ENCODE results near the gene PXDN. TPM values are rescaled to one million over a fixed set of nuclear protein-coding genes. Genes with fewer than 3 reads are reported as not detected.
A peak's percentile ranks its signal among the peaks of the same experiment; 100 is the strongest.

PXDN gene
- total and polyA plus RNA-seq, 8 donors = 3.3 to 71.6 (median 28.0) TPM

DNA sequence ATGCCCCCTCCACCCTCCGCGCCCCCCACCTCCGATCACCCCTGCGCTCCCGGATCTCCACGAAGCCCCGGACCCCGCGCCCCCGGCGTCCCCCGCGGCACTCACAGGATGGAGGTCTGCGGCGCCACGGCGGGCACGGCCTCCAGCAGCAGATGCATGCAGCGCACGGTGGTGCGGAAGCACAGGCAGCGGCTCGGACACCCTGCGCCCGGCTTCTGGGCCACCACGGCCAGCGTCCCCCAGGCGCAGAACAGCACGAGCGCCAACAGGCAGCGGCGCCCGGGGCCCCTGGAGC is 217 bp downstream of the PXDN start:
- TF ChIP-seq POLR2A (IDR thresholded peaks at IDR 0.05) (no peak), EP300 (IDR thresholded peaks at IDR 0.05) (no peak), POLR2AphosphoS5 (IDR thresholded peaks at IDR 0.05) (no peak)
- TF ChIP-seq, protein P1, sequence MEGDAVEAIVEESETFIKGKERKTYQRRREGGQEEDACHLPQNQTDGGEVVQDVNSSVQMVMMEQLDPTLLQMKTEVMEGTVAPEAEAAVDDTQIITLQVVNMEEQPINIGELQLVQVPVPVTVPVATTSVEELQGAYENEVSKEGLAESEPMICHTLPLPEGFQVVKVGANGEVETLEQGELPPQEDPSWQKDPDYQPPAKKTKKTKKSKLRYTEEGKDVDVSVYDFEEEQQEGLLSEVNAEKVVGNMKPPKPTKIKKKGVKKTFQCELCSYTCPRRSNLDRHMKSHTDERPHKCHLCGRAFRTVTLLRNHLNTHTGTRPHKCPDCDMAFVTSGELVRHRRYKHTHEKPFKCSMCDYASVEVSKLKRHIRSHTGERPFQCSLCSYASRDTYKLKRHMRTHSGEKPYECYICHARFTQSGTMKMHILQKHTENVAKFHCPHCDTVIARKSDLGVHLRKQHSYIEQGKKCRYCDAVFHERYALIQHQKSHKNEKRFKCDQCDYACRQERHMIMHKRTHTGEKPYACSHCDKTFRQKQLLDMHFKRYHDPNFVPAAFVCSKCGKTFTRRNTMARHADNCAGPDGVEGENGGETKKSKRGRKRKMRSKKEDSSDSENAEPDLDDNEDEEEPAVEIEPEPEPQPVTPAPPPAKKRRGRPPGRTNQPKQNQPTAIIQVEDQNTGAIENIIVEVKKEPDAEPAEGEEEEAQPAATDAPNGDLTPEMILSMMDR (IDR thresholded peaks at IDR 0.05) = no peak
- Histone ChIP-seq H3K4me3 (peak overlapping the region; percentile 59 to 67 (median 63)), H3K9me3 (no peaks in the 10 kb centered on the region), H3K27ac (peak overlapping the region; percentile 80 to 98 (median 94)), H3K4me1 (peaks cover 0 to 52% (median 24%) of the 10 kb centered on the region in 4 donors), H3K36me3 (no peaks in the 10 kb centered on the region), H3K27me3 (peaks cover 0 to 56% (median 22%) of the 10 kb centered on the region in 3 donors)
- intact Hi-C loops (cut with DNase I; ENCODE audit: low total_unique reads) = no loop called here
- WGBS, 5 donors = 1 to 4% (median 3%) methylated on average over 16 to 33 of the region's 33 CpGs
- DNase-seq = no peak

DNA sequence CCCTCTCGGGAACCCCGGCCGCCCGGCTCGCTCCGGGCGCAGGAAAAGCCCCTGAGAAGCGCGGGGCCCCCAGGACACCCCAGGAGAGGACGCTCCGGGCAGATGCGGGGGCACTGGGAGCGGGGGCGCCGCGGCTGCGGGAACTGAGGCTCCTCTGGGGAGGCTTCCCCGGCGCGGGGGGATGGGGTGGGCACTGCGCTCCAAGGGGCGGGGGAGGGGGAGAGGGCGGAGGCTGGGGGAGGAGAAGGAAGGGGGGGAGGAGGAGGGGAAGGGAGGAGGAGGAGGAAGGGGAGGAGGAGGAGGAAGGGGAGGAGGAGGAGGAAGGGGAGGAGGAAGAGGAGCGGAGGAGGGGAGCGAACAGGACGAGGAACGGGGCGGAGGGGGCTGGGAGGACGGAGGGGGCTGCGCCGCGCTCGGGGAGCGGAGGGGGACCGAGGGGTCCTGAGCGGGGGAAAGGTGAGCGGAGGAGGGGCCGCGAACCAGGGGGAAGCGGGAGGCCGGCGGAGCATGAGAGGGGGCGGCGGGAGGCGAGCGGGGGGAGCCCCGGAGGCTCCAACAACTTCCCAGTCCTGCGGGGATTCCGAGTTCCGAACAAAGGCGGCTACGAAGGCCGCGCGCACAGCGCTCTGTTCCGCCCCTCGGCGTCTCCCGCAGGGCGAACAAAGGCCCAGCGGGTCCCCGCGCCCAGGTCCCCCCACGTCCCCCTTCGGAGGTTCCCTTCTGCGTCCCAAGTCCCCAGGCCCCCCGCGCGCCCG is 742 bp downstream of the PXDN start:
- WGBS, 5 donors = 2 to 4% (median 3%) methylated on average over 28 to 69 of the region's 71 CpGs
- DNase-seq = peak in 1 of 2 donors; percentile 75

DNA sequence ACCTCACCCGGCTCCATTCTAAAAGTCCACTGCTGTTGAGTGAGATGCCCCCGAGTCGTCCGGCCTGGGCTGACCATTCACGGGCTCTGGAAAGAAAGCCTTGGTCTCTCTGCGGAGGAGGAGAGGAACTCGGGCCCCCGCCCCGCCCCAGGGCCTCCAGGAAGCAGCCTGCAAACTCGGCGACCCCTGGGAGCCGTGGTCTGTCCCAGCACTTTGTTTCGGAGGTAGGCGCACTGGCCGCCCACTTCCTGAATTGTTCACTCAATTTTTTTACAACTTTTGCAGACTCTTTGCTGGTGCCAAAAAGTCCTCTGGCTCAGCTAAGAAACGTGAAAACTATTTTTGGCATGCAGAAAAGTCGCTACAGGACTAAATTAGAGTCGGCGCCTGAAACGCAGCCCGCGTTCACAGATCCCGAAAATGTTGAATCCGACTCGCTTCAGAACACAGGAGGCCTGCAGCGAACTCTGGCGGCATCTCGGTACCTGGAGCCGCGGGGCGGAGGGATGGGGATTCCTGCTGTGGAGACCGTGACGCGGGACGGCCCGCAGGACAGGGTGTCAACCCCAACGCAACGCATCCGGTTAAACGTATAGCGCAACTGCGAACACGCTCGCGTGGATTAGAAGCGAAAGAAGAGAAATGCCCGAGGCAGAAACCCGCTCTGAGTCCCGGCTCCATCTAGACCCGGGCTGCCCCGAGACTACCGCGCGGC is 1.5 kb downstream of the PXDN start:
- peak overlapping the region; percentile 59 to 67 (median 63) for H3K4me3 ChIP-seq
- H3K27ac ChIP-seq = peak overlapping the region; percentile 70 to 98 (median 94)
- peaks cover 0 to 61% (median 29%) of the 10 kb centered on the region in 4 donors for H3K4me1 ChIP-seq
- intact Hi-C loops (cut with DNase I; ENCODE audit: low total_unique reads) = no loop called here
- H3K36me3 ChIP-seq = no peaks in the 10 kb centered on the region
- TF ChIP-seq POLR2AphosphoS5 (IDR thresholded peaks at IDR 0.05) (peak in 1 of 3 donors; percentile 48), POLR2A (IDR thresholded peaks at IDR 0.05) (no peak), EP300 (IDR thresholded peaks at IDR 0.05) (no peak)
- TF ChIP-seq, protein P1 (IDR thresholded peaks at IDR 0.05) = peak in 1 of 7 experiments; percentile 35
- no peaks in the 10 kb centered on the region for H3K9me3 ChIP-seq
- 4 to 7% (median 4%) methylated on average over 42 to 54 of the region's 54 CpGs for WGBS, 5 donors
- DNase-seq = peak; percentile 36 to 93
- peaks cover 0 to 56% (median 22%) of the 10 kb centered on the region in 3 donors for H3K27me3 ChIP-seq

More for the DNA sequence above, 742 bp downstream of the PXDN start:
- intact Hi-C loops (cut with DNase I; ENCODE audit: low total_unique reads) = no loop called here
- no peaks in the 10 kb centered on the region for H3K36me3 ChIP-seq
- no peaks in the 10 kb centered on the region for H3K9me3 ChIP-seq
- H3K4me1 ChIP-seq = peaks cover 0 to 57% (median 26%) of the 10 kb centered on the region in 4 donors
- peak overlapping the region; percentile 70 to 98 (median 94) for H3K27ac ChIP-seq
- peak overlapping the region; percentile 59 to 67 (median 63) for H3K4me3 ChIP-seq
- peaks cover 0 to 56% (median 22%) of the 10 kb centered on the region in 3 donors for H3K27me3 ChIP-seq
- TF ChIP-seq, protein P1 (IDR thresholded peaks at IDR 0.05) = no peak
- TF ChIP-seq POLR2AphosphoS5 (IDR thresholded peaks at IDR 0.05) = no peak
- no peak for TF ChIP-seq POLR2A (IDR thresholded peaks at IDR 0.05)
- TF ChIP-seq EP300 (IDR thresholded peaks at IDR 0.05) = no peak

DNA sequence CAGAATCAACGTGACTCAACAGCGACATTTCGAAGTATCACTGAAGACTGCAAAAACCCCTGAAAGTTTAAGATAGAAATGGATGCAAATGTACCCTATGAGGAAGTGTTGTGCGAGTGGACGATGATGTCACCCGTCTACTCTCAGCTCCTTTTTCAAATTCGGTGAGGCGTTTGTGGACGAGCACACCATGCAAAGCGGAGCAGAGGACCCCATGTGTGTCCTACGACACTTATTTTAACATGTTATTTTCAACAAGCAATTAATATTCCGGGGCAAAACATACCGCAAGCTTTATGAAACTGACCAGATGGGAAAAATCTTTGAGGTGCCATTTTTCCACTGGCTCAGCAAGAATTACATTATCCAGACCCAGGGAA is 2.0 kb downstream of the PXDN start:
- Histone ChIP-seq H3K9me3 (no peaks in the 10 kb centered on the region), H3K4me3 (peak overlapping the region; percentile 59 to 67 (median 63)), H3K27me3 (peaks cover 0 to 53% (median 22%) of the 10 kb centered on the region in 3 donors), H3K27ac (peak overlapping the region; percentile 70 to 98 (median 94)), H3K36me3 (no peaks in the 10 kb centered on the region), H3K4me1 (peaks cover 0 to 67% (median 29%) of the 10 kb centered on the region in 4 donors)
- no peak for TF ChIP-seq POLR2A (IDR thresholded peaks at IDR 0.05)
- TF ChIP-seq, protein P1 (IDR thresholded peaks at IDR 0.05) = no peak
- TF ChIP-seq EP300 (IDR thresholded peaks at IDR 0.05) = no peak
- no peak for TF ChIP-seq POLR2AphosphoS5 (IDR thresholded peaks at IDR 0.05)
- intact Hi-C loops (cut with DNase I; ENCODE audit: low total_unique reads) = no loop called here
- DNase-seq = no peak
- 68 to 88% (median 82%) methylated on average over 13 of the region's 13 CpGs for WGBS, 5 donors

All from stomach (tissue), 9 donors.